MM.1S (cell line): ENCODE results near the gene CCT7.
A peak's percentile ranks its signal among the peaks of the same experiment; 100 is the strongest.

Experiments
- DNase-seq: peaks from one replicate; pipeline ENCODE4 v3.0.0-alpha.2; 2015
- H2AFZ ChIP-seq: fragments of 300-600 bp; sonication (generic); 2 replicates; pipeline ENCODE4 v1.6.0; 2016; ENCODE audit warnings: antibody characterized with exemption, low read length
- H3F3A ChIP-seq: fragments of 300-600 bp; sonication (generic); 2 replicates; pipeline ENCODE4 v1.6.1; 2016; ENCODE audit warnings: mild to moderate bottlenecking, antibody characterized with exemption, low read length, moderate library complexity, mixed read lengths; ENCODE audit not compliant: insufficient read depth
- H3K27ac ChIP-seq: fragments of 300-600 bp; sonication (generic); 2 replicates; pipeline ENCODE4 v1.5.1; 2016; ENCODE audit warnings: mild to moderate bottlenecking, low read length
- H3K27me3 ChIP-seq: fragments of 300-600 bp; sonication (generic); replicated peaks from 2 replicates; pipeline ENCODE4 v1.6.0; 2016; ENCODE audit warnings: low read length; ENCODE audit not compliant: insufficient read depth
- H3K36me3 ChIP-seq: fragments of 300-600 bp; sonication (generic); replicated peaks from 2 replicates; pipeline ENCODE4 v1.6.1; 2016; ENCODE audit warnings: mild to moderate bottlenecking, low read length, mixed read lengths; ENCODE audit not compliant: insufficient read depth
- H3K4me1 ChIP-seq: fragments of 300-600 bp; sonication (generic); 2 replicates; pipeline ENCODE4 v1.6.1; 2016; ENCODE audit warnings: low read length, mixed read lengths
- H3K4me2 ChIP-seq: fragments of 300-600 bp; sonication (generic); 2 replicates; pipeline ENCODE4 v1.6.0; 2016; ENCODE audit warnings: low read depth, low read length
- H3K4me3 ChIP-seq: fragments of 300-600 bp; sonication (generic); 2 replicates; pipeline ENCODE4 v1.5.1; 2016; ENCODE audit warnings: low read length, mixed read lengths
- H3K79me2 ChIP-seq: fragments of 300-600 bp; sonication (generic); 2 replicates; pipeline ENCODE4 v1.6.1; 2016; ENCODE audit warnings: mixed run types, low read length, mixed read lengths
- H3K9ac ChIP-seq: fragments of 300-600 bp; sonication (generic); 2 replicates; pipeline ENCODE4 v1.6.1; 2016; ENCODE audit warnings: low read length, mixed read lengths
- H3K9me2 ChIP-seq: fragments of 300-600 bp; sonication (generic); replicated peaks from 2 replicates; pipeline ENCODE4 v1.6.1; 2016; ENCODE audit warnings: mild to moderate bottlenecking, low read length, mixed read lengths; ENCODE audit not compliant: insufficient read depth
- H3K9me3 ChIP-seq: fragments of 300-600 bp; sonication (generic); replicated peaks from 2 replicates; pipeline ENCODE4 v1.6.1; 2016; ENCODE audit warnings: mild to moderate bottlenecking, low read length, mixed read lengths; ENCODE audit not compliant: insufficient read depth
- H4K20me1 ChIP-seq: fragments of 300-600 bp; sonication (generic); 2 replicates; pipeline ENCODE4 v1.6.1; 2016; ENCODE audit warnings: mild to moderate bottlenecking, low read length, moderate library complexity, mixed read lengths; ENCODE audit not compliant: insufficient read depth
- CTCF ChIP-seq: fragments of 300-600 bp; sonication (generic); IDR thresholded peaks from 2 replicates; pipeline ENCODE4 v1.5.1; 2016; ENCODE audit warnings: antibody characterized with exemption, low read length, mixed read lengths
- EZH2 ChIP-seq: fragments of 300-600 bp; sonication (generic); optimal IDR thresholded peaks from 2 replicates; pipeline ENCODE3; 2017; ENCODE audit warnings: low read depth, mild to moderate bottlenecking, antibody characterized with exemption, low read length, mixed read lengths
- EZH2phosphoT487 ChIP-seq: fragments of 300-600 bp; sonication (generic); IDR thresholded peaks from 2 replicates; pipeline ENCODE4 v1.6.1; 2018; ENCODE audit warnings: antibody characterized with exemption, low read length

Gene CCT7

GRCh38 chr2:73235315-73236028 lies 1.4 kb downstream of the CCT7 start:
- no peaks in the 10 kb centered on the region for H3K27me3 ChIP-seq
- peaks cover 9% of the 10 kb centered on the region; the same call in 1 of the 2 replicates for H3F3A ChIP-seq
- H3K9me2 ChIP-seq = no peaks in the 10 kb centered on the region
- peaks cover 69% of the 10 kb centered on the region for H3K79me2 ChIP-seq
- H3K4me2 ChIP-seq = peak overlapping the region; percentile 96
- peak overlapping the region; percentile 85 for H3K9ac ChIP-seq
- TF ChIP-seq EZH2 (no peak), EZH2phosphoT487 (no peak), CTCF (no peak)
- DNase-seq = no peak
- H3K9me3 ChIP-seq = no peaks in the 10 kb centered on the region
- H2AFZ ChIP-seq = no peak overlapping the region
- peaks cover 38% of the 10 kb centered on the region for H4K20me1 ChIP-seq
- H3K27ac ChIP-seq = no peak overlapping the region
- H3K4me1 ChIP-seq = peaks cover 16% of the 10 kb centered on the region
- H3K36me3 ChIP-seq = peaks cover 9% of the 10 kb centered on the region; the same call in 1 of the 2 replicates
- peak overlapping the region; percentile 79 for H3K4me3 ChIP-seq

DNA sequence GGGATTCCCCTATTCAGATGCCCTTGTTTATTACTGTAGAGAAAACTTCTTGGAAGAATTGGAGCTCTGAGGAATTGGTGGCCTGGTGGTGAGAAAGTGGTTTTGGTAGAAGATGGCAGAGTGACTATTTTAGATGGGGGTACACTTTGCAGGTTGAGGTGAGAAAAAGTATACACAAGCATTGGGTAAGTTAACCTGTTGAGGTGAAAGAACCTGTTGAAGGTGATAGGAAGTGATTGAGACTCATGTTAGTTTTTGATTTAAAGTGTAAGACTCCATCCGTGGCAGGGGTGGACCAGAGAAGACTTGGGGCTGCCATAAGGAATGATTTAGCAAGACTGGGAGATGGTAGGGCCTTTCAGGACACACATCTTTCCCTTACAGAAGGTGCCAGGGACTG lies 3.1 kb downstream of the CCT7 start:
- Histone ChIP-seq H3K9ac (no peak overlapping the region), H3F3A (peaks cover 9% of the 10 kb centered on the region; the same call in 1 of the 2 replicates), H4K20me1 (peaks cover 38% of the 10 kb centered on the region), H3K27me3 (no peaks in the 10 kb centered on the region), H3K9me3 (no peaks in the 10 kb centered on the region), H2AFZ (no peak overlapping the region), H3K27ac (no peak overlapping the region), H3K4me3 (no peak overlapping the region), H3K4me2 (no peak overlapping the region), H3K79me2 (peaks cover 84% of the 10 kb centered on the region), H3K4me1 (peaks cover 16% of the 10 kb centered on the region), H3K9me2 (no peaks in the 10 kb centered on the region), H3K36me3 (peaks cover 14% of the 10 kb centered on the region; the same call in 1 of the 2 replicates)
- no peak for DNase-seq
- TF ChIP-seq EZH2phosphoT487 (no peak), EZH2 (no peak), CTCF (no peak)

DNA sequence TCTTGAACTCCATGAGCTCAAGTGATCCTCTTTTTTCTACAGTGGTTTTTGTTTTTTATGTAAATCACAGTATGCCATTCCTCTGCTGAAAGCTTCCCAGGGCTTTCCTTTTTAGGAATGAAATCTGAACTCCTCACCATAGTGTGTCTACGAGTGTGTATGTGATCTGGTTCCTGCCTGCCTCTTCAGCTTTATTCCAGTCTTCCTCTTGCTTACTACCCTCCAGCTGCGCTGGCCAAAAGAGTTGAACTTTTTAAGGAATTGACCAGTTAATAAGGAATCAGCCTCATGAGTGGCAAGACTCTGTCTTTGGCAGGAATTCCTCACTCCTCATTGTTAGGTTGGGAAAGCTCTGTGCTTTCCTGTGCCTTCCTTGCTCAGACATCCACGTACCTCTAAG lies 4.0 kb downstream of the CCT7 start:
- Histone ChIP-seq H3K4me1 (peaks cover 16% of the 10 kb centered on the region), H3K27ac (no peak overlapping the region), H2AFZ (no peak overlapping the region), H4K20me1 (peaks cover 38% of the 10 kb centered on the region), H3K4me3 (no peak overlapping the region), H3K79me2 (peaks cover 86% of the 10 kb centered on the region), H3K27me3 (no peaks in the 10 kb centered on the region), H3K36me3 (peaks cover 14% of the 10 kb centered on the region; the same call in 1 of the 2 replicates), H3K9me2 (no peaks in the 10 kb centered on the region), H3K4me2 (no peak overlapping the region), H3K9me3 (no peaks in the 10 kb centered on the region), H3K9ac (no peak overlapping the region), H3F3A (peaks cover 9% of the 10 kb centered on the region; the same call in 1 of the 2 replicates)
- TF ChIP-seq CTCF (no peak), EZH2phosphoT487 (no peak), EZH2 (no peak)
- no peak for DNase-seq
